H9 (cell line): ENCODE data around the gene PCGF2. TPM values are rescaled to one million over a fixed set of nuclear protein-coding genes. Genes with fewer than 3 reads are reported as not detected.

Experiments used
- DNase-seq: peaks from one replicate; pipeline ENCODE4 v3.0.0-alpha.2; 2017
- H2AFZ ChIP-seq: one replicate; pipeline ENCODE4 v1.6.1; 2013; ENCODE audit warnings: mild to moderate bottlenecking, low read length, control low read depth, moderate library complexity
- H2AK5ac ChIP-seq: 2 replicates; pipeline ENCODE4 v1.6.1; 2013; ENCODE audit warnings: low read length, control low read depth, mixed read lengths; ENCODE audit not compliant: insufficient read length
- H2BK120ac ChIP-seq: one replicate; pipeline ENCODE4 v1.6.1; 2013; ENCODE audit warnings: low read depth, mild to moderate bottlenecking, low read length, control low read depth, inconsistent platforms; ENCODE audit not compliant: poor library complexity, severe bottlenecking
- H2BK12ac ChIP-seq: 2 replicates; pipeline ENCODE4 v1.6.1; 2013; ENCODE audit warnings: low read length, control low read depth, mixed read lengths, low read depth; ENCODE audit not compliant: insufficient read length
- H2BK15ac ChIP-seq: 2 replicates; pipeline ENCODE4 v1.6.1; 2013; ENCODE audit warnings: low read depth, low read length, control low read depth
- H2BK20ac ChIP-seq: one replicate; pipeline ENCODE4 v1.6.1; 2013; ENCODE audit warnings: low read depth, mild to moderate bottlenecking, low read length, control low read depth, inconsistent platforms; ENCODE audit not compliant: poor library complexity, severe bottlenecking
- H2BK5ac ChIP-seq: 2 replicates; pipeline ENCODE4 v1.6.1; 2013; ENCODE audit warnings: low read length, control low read depth, mixed read lengths; ENCODE audit not compliant: insufficient read length
- H3K14ac ChIP-seq: 2 replicates; pipeline ENCODE4 v1.6.1; 2013; ENCODE audit warnings: low read length, control low read depth; ENCODE audit not compliant: insufficient read depth
- H3K18ac ChIP-seq: 2 replicates; pipeline ENCODE4 v1.6.1; 2013; ENCODE audit warnings: low read depth, mild to moderate bottlenecking, mixed read lengths, low read length, control low read depth; ENCODE audit not compliant: insufficient read length
- H3K23ac ChIP-seq: 2 replicates; pipeline ENCODE4 v1.6.1; 2013; ENCODE audit warnings: low read length, control low read depth, mixed read lengths, low read depth; ENCODE audit not compliant: insufficient read length
- H3K23me2 ChIP-seq: 2 replicates; pipeline ENCODE4 v1.6.1; 2013; ENCODE audit warnings: low read depth, mild to moderate bottlenecking, mixed read lengths, low read length, control low read depth; ENCODE audit not compliant: insufficient read length, poor library complexity, severe bottlenecking
- H3K27ac ChIP-seq: 2 replicates; pipeline ENCODE4 v1.5.1; 2013; ENCODE audit warnings: low read length, control low read depth, mixed read lengths, low read depth; ENCODE audit not compliant: insufficient read length
- H3K27me3 ChIP-seq: 2 replicates; pipeline ENCODE4 v1.6.1; 2013; ENCODE audit warnings: low read length, control low read depth, inconsistent platforms; ENCODE audit not compliant: insufficient read depth
- H3K4ac ChIP-seq: 2 replicates; pipeline ENCODE4 v1.6.1; 2013; ENCODE audit warnings: low read depth, mild to moderate bottlenecking, control low read depth, inconsistent platforms, low read length, moderate library complexity
- H3K4me1 ChIP-seq: 2 replicates; pipeline ENCODE4 v1.6.1; 2013; ENCODE audit warnings: low read length, control low read depth, inconsistent platforms; ENCODE audit not compliant: insufficient read depth
- H3K4me2 ChIP-seq: 2 replicates; pipeline ENCODE4 v1.6.1; 2013; ENCODE audit warnings: low read length, control low read depth, mixed read lengths; ENCODE audit not compliant: insufficient read length, insufficient read depth
- H3K56ac ChIP-seq: 2 replicates; pipeline ENCODE4 v1.6.1; 2013; ENCODE audit warnings: low read depth, mild to moderate bottlenecking, mixed read lengths, low read length, control low read depth; ENCODE audit not compliant: insufficient read length
- H3K79me1 ChIP-seq: 2 replicates; pipeline ENCODE4 v1.6.1; 2013; ENCODE audit warnings: low read depth, mild to moderate bottlenecking, moderate library complexity, low read length, control low read depth, inconsistent platforms; ENCODE audit not compliant: insufficient read depth, poor library complexity, severe bottlenecking
- H3K79me2 ChIP-seq: 2 replicates; pipeline ENCODE4 v1.6.1; 2013; ENCODE audit warnings: low read length, control low read depth, inconsistent platforms; ENCODE audit not compliant: insufficient read depth
- H3K9ac ChIP-seq: 2 replicates; pipeline ENCODE4 v1.6.1; 2013; ENCODE audit warnings: low read length, control low read depth, mixed read lengths; ENCODE audit not compliant: insufficient read length; ENCODE audit errors: extremely low read depth
- H3K9me3 ChIP-seq: one replicate; pipeline ENCODE4 v1.6.1; 2013; ENCODE audit warnings: low read depth, low read length, inconsistent platforms; ENCODE audit not compliant: control insufficient read depth
- H3T11ph ChIP-seq: one replicate; pipeline ENCODE4 v1.6.1; 2013; ENCODE audit warnings: mild to moderate bottlenecking, low read length, control low read depth, inconsistent platforms
- H4K20me1 ChIP-seq: one replicate; pipeline ENCODE4 v1.6.1; 2013; ENCODE audit not compliant: control insufficient read depth, insufficient read length, insufficient read depth
- H4K5ac ChIP-seq: 2 replicates; pipeline ENCODE4 v1.6.1; 2013; ENCODE audit warnings: low read depth, mild to moderate bottlenecking, mixed read lengths, low read length, control low read depth; ENCODE audit not compliant: insufficient read length
- H4K8ac ChIP-seq: replicated peaks from 2 replicates; pipeline ENCODE4 v1.6.1; 2013; ENCODE audit warnings: low read length, control low read depth, mixed read lengths, low read depth; ENCODE audit not compliant: insufficient read length
- H4K91ac ChIP-seq: 2 replicates; pipeline ENCODE4 v1.6.1; 2013; ENCODE audit warnings: low read depth, mild to moderate bottlenecking, moderate library complexity, mixed read lengths, low read length, control low read depth; ENCODE audit not compliant: insufficient read length
- H3K27ac Mint-ChIP-seq, 3 experiments: 2 replicates in 2 of 3; 3 replicates in 1 of 3; pipeline ENCODE4 v1.8.0; 2020 to 2021; ENCODE audit warnings: mixed read lengths in 3 of 3, mild to moderate bottlenecking in 1 of 3, moderate library complexity in 1 of 3
- H3K27me3 Mint-ChIP-seq: 2 replicates; pipeline ENCODE4 v1.8.0; 2021; ENCODE audit warnings: low read depth, mild to moderate bottlenecking, moderate library complexity, mixed read lengths
- H3K36me3 Mint-ChIP-seq, 3 experiments: 2 replicates in 2 of 3; 3 replicates in 1 of 3; pipeline ENCODE4 v1.8.0; 2020 to 2021; ENCODE audit warnings: low read depth in 3 of 3, mixed read lengths in 3 of 3; ENCODE audit not compliant: insufficient read depth in 1 of 3
- H3K4me1 Mint-ChIP-seq, 2 experiments: 2 replicates each; pipeline ENCODE4 v1.8.0; 2020; ENCODE audit warnings: mixed read lengths in 2 of 2
- H3K4me3 Mint-ChIP-seq, 2 experiments: 2 replicates in 1 of 2; 3 replicates in 1 of 2; pipeline ENCODE4 v1.8.0; 2020 to 2021; ENCODE audit warnings: mild to moderate bottlenecking in 2 of 2, mixed read lengths in 2 of 2, moderate library complexity in 1 of 2
- H3K9me3 Mint-ChIP-seq, 2 experiments: 2 replicates in 1 of 2; 3 replicates in 1 of 2; pipeline ENCODE4 v1.8.0; 2020; ENCODE audit warnings: mild to moderate bottlenecking in 2 of 2, mixed read lengths in 2 of 2, moderate library complexity in 1 of 2
- WGBS: extraction: QIAGEN DNeasy Blood & Tissue Kit; methylation state at CpG from one replicate; pipeline ENCODE4 v1.1.7; 2013; ENCODE audit warnings: missing lambda C conversion rate, low lambda C conversion rate, mixed read lengths; ENCODE audit not compliant: insufficient read length; ENCODE audit errors: extremely low coverage; 5-methylcytosine and 5-hydroxymethylcytosine counted together
- total RNA-seq: library from RNA; stranded (reverse); gene quantifications from 2 replicates; pipeline ENCODE4 v1.2.1, GENCODE V29; 2021
- TF ChIP-seq, protein P1 (sequence below): fragments of 200-600 bp; sonication (generic); conservative IDR thresholded peaks from 3 replicates; pipeline ENCODE4 v1.8.0; 2021; ENCODE audit warnings: antibody characterized with exemption, mild to moderate bottlenecking

PCGF2 gene
- total RNA-seq, 1 experiment from 2014 or later, result 106 TPM

DNA sequence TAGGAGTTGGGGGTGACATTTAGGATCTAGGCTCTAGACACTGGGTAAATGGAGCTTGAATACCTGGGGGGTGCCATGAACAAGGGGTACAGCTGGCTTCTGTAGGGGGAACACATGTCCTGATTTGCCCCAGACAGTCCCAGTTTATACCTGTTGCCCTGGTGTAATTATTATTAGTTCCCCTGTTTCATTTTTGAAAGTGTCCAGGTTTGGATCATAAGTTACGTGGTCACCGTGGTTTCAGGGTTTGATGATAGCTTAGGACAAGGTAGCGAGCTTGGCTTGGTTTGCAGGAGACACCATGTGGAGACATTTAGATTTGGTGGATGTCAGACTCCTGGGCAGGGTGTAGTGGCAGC is 37.6 kb downstream of the PCGF2 start:
- Histone ChIP-seq H3K4ac (no peak overlapping the region), H2AFZ (no peak overlapping the region), H3K79me2 (no peaks in the 10 kb centered on the region), H3K14ac (no peak overlapping the region), H3K9ac (no peak overlapping the region), H3K4me2 (no peak overlapping the region), H3K18ac (no peak overlapping the region), H2BK12ac (no peak overlapping the region), H3K27me3 (peaks cover 23% of the 10 kb centered on the region; the same call in 1 of the 2 replicates), H2BK20ac (no peak overlapping the region), H2AK5ac (no peak overlapping the region), H4K20me1 (no peaks in the 10 kb centered on the region), H4K91ac (no peak overlapping the region), H2BK120ac (no peak overlapping the region), H3K4me1 (peaks cover 7% of the 10 kb centered on the region; the same call in 1 of the 2 replicates), H2BK5ac (no peak overlapping the region), H4K5ac (no peak overlapping the region), H3K27ac (no peak overlapping the region), H3K23me2 (peaks cover 12% of the 10 kb centered on the region), H3K79me1 (no peaks in the 10 kb centered on the region), H3K9me3 (no peaks in the 10 kb centered on the region), H3K56ac (no peak overlapping the region), H3T11ph (no peak overlapping the region), H4K8ac (no peak overlapping the region), H2BK15ac (no peak overlapping the region), H3K23ac (no peak overlapping the region)
- Mint-ChIP-seq H3K4me3 (no peak overlapping the region; a peak in 1 of 5 replicates), H3K27ac (peak overlapping the region in 1 of 3 experiments; percentile 10; a peak in 1 of 7 replicates), H3K4me1 (peaks cover 42 to 75% of the 10 kb centered on the region in 2 experiments), H3K36me3 (peaks cover 0 to 13% (median 3%) of the 10 kb centered on the region in 3 experiments), H3K27me3 (peaks cover 64% of the 10 kb centered on the region), H3K9me3 (no peaks in the 10 kb centered on the region; a peak in 1 of 5 replicates)
- no peak for DNase-seq
- WGBS, result no CpG with 5 or more reads among the region's 3 CpGs
- TF ChIP-seq, protein P1, sequence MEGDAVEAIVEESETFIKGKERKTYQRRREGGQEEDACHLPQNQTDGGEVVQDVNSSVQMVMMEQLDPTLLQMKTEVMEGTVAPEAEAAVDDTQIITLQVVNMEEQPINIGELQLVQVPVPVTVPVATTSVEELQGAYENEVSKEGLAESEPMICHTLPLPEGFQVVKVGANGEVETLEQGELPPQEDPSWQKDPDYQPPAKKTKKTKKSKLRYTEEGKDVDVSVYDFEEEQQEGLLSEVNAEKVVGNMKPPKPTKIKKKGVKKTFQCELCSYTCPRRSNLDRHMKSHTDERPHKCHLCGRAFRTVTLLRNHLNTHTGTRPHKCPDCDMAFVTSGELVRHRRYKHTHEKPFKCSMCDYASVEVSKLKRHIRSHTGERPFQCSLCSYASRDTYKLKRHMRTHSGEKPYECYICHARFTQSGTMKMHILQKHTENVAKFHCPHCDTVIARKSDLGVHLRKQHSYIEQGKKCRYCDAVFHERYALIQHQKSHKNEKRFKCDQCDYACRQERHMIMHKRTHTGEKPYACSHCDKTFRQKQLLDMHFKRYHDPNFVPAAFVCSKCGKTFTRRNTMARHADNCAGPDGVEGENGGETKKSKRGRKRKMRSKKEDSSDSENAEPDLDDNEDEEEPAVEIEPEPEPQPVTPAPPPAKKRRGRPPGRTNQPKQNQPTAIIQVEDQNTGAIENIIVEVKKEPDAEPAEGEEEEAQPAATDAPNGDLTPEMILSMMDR, result no peak
